Testis (tissue), 3 donors: ENCODE data around the gene DYNC2LI1. TPM values are rescaled to one million over a fixed set of nuclear protein-coding genes. Genes with fewer than 3 reads are reported as not detected.

ENCODE experiments used
- DNase-seq: peaks from one replicate; pipeline ENCODE4 v3.0.0-alpha.2; 2019
- H3K27ac ChIP-seq, 2 donors: fragments of 200-600 bp; sonication (generic); one replicate each; pipeline ENCODE4 v1.5.1; 2019
- H3K27me3 ChIP-seq: fragments of 200-600 bp; sonication (generic); one replicate; pipeline ENCODE4 v1.5.1; 2019
- H3K36me3 ChIP-seq: fragments of 200-600 bp; sonication (generic); one replicate; pipeline ENCODE4 v1.5.1; 2017; ENCODE audit warnings: low read depth; ENCODE audit errors: missing control alignments
- H3K4me1 ChIP-seq: fragments of 200-600 bp; sonication (generic); one replicate; pipeline ENCODE4 v1.5.1; 2019
- H3K4me3 ChIP-seq, 2 donors: fragments of 200-600 bp; sonication (generic); one replicate each; pipeline ENCODE4 v1.5.1; 2017 to 2019
- H3K9me3 ChIP-seq: fragments of 200-600 bp; sonication (generic); one replicate; pipeline ENCODE4 v1.5.1; 2017
- CTCF ChIP-seq, 3 experiments: fragments of 450-650 bp in 2 of 3; fragments of 200-600 bp in 1 of 3; sonication (generic) in 1 of 3; IDR thresholded peaks; one replicate each; pipeline ENCODE4 v1.5.1; 2016 to 2019; ENCODE audit warnings: antibody characterized with exemption in 3 of 3, mild to moderate bottlenecking in 2 of 3, moderate library complexity in 1 of 3
- POLR2A ChIP-seq: fragments of 450-650 bp; IDR thresholded peaks from one replicate; pipeline ENCODE4 v1.6.1; 2017; ENCODE audit warnings: antibody characterized with exemption, mild to moderate bottlenecking, moderate library complexity
- WGBS, 2 donors: methylation state at CpG; one replicate each; pipeline ENCODE4 v1.1.5; 2018; 5-methylcytosine and 5-hydroxymethylcytosine counted together
- intact Hi-C: fragments of 100-400 bp; cut with DNase I; formaldehyde crosslinking; loops from one replicate; pipeline ENCODE4 v1.15.1; 2023; ENCODE audit warnings: low total_unique reads
- polyA plus RNA-seq: library from polyadenylated mRNA; stranded (reverse); fragments of 350-450 nt; fragmentation: Illumina TruSeq; extraction: RNeasy Lipid Tissue Mini Kit (QIAGEN cat#74804); gene quantifications from one replicate; pipeline ENCODE4 v1.2.3, GENCODE V29; 2014; ENCODE audit warnings: low read depth, low replicate concordance; ENCODE audit not compliant: insufficient read depth
- total RNA-seq, 2 donors: library from RNA; depleted of rRNA; stranded (reverse); fragments of >200 nt; gene quantifications; one replicate each; pipeline ENCODE4 v1.2.3, GENCODE V29; 2016

DYNC2LI1 gene
- total and polyA plus RNA-seq, 3 donors from 2014 or later = 48.8 to 66.8 (median 60.4) TPM

- 87 to 90% methylated on average over 8 of the region's 8 CpGs for WGBS, 2 donors
- Histone ChIP-seq H3K27ac (no peak overlapping the region), H3K4me3 (no peak overlapping the region), H3K27me3 (no peaks in the 10 kb centered on the region), H3K4me1 (no peaks in the 10 kb centered on the region), H3K9me3 (no peaks in the 10 kb centered on the region), H3K36me3 (no peaks in the 10 kb centered on the region)
- intact Hi-C loops = no loop called here
- no peak for DNase-seq
- TF ChIP-seq POLR2A (no peak), CTCF (IDR thresholded peaks at IDR 0.05) (no peak)
Measured at GRCh38 chr2:43737097-43737854, 36.6 kb upstream of the DYNC2LI1 start.

- DNase-seq = no peak
- intact Hi-C loops = no loop called here
- TF ChIP-seq CTCF (IDR thresholded peaks at IDR 0.05) (no peak), POLR2A (no peak)
- Histone ChIP-seq H3K4me3 (no peak overlapping the region), H3K36me3 (no peaks in the 10 kb centered on the region), H3K27ac (no peak overlapping the region), H3K9me3 (no peaks in the 10 kb centered on the region), H3K4me1 (no peaks in the 10 kb centered on the region), H3K27me3 (no peaks in the 10 kb centered on the region)
- 73% methylated on average over 2 of the region's 2 CpGs for WGBS, 2 donors
Measured at GRCh38 chr2:43737855-43738254, 36.0 kb upstream of the DYNC2LI1 start.

GRCh38 chr2:43738257-43738656 lies 35.6 kb upstream of the DYNC2LI1 start:
- H3K36me3 ChIP-seq = no peaks in the 10 kb centered on the region
- WGBS, 2 donors = 93 to 95% methylated on average over 2 of the region's 2 CpGs
- intact Hi-C loops = no loop called here
- no peak overlapping the region for H3K27ac ChIP-seq
- no peaks in the 10 kb centered on the region for H3K4me1 ChIP-seq
- H3K4me3 ChIP-seq = no peak overlapping the region
- no peak for DNase-seq
- H3K27me3 ChIP-seq = no peaks in the 10 kb centered on the region
- no peaks in the 10 kb centered on the region for H3K9me3 ChIP-seq
- TF ChIP-seq CTCF (IDR thresholded peaks at IDR 0.05) = no peak
- no peak for TF ChIP-seq POLR2A

- TF ChIP-seq POLR2A (no peak), CTCF (IDR thresholded peaks at IDR 0.05) (no peak)
- DNase-seq = no peak
- no peak overlapping the region for H3K4me3 ChIP-seq
- H3K27ac ChIP-seq = no peak overlapping the region
- 75 to 86% methylated on average over 5 of the region's 5 CpGs for WGBS, 2 donors
- H3K4me1 ChIP-seq = no peaks in the 10 kb centered on the region
- intact Hi-C loops = no loop called here
- no peaks in the 10 kb centered on the region for H3K9me3 ChIP-seq
- H3K27me3 ChIP-seq = no peaks in the 10 kb centered on the region
- no peaks in the 10 kb centered on the region for H3K36me3 ChIP-seq
Measured at GRCh38 chr2:43743706-43744105, 30.1 kb upstream of the DYNC2LI1 start.

GRCh38 chr2:43745457-43745856 lies 28.4 kb upstream of the DYNC2LI1 start:
- peak; percentile 55 for DNase-seq
- WGBS, 2 donors = 18 to 34% methylated on average over 3 of the region's 3 CpGs
- Histone ChIP-seq H3K4me3 (no peak overlapping the region), H3K4me1 (no peaks in the 10 kb centered on the region), H3K27me3 (no peaks in the 10 kb centered on the region), H3K27ac (peak overlapping the region in 1 of 2 donors; percentile 66), H3K36me3 (no peaks in the 10 kb centered on the region), H3K9me3 (no peaks in the 10 kb centered on the region)
- TF ChIP-seq CTCF (IDR thresholded peaks at IDR 0.05) = no peak
- TF ChIP-seq POLR2A = no peak
- intact Hi-C loops = no loop called here
